ENCODE data around the gene TGIF1. TPM values are rescaled to one million over a fixed set of nuclear protein-coding genes. Genes with fewer than 3 reads are reported as not detected.
A peak's percentile ranks its signal among the peaks of the same experiment; 100 is the strongest.

TGIF1 gene
- 82.6 and 110 TPM in 2 replicates for total RNA-seq (2014; rRNA removed; shearing (Covaris generic); ENCODE audit: low replicate concordance)

GRCh38 chr18:3450012-3450798 is at the start of gene TGIF1:
Gene TGIF1, plus strand, starts transcription at chr18:3450172. Its CDS starts 318 bp downstream, at chr18:3450490.
- Histone ChIP-seq H3K27ac (ENCODE audit: low read length) (peak within 1 kb of the TSS; percentile 89), H3K9ac (ENCODE audit: low read length) (peak within 1 kb of the TSS; percentile 96), H2AFZ (ENCODE audit: low read length) (peak within 1 kb of the TSS; percentile 63; the same call in 1 of the 2 replicates), H3K9me3 (ENCODE audit: low read length) (no peaks in the 10 kb centered on the region), H3K4me2 (ENCODE audit: low read depth, low read length, poor library complexity, severe bottlenecking) (peak within 1 kb of the TSS; percentile 79), H3K27me3 (ENCODE audit: low read length) (no peaks in the 10 kb centered on the region), H3K9me2 (replicated peaks; ENCODE audit: insufficient read depth, low read length) (no peaks in the 10 kb centered on the region), H3K4me3 (ENCODE audit: low read length) (peak within 1 kb of the TSS; percentile 97), H3K79me2 (ENCODE audit: low read length) (peaks cover 51% of the 10 kb centered on the region), H3K4me1 (ENCODE audit: low read length) (peaks cover 50% of the 10 kb centered on the region), H3K36me3 (ENCODE audit: insufficient read depth, low read length) (peaks cover 4% of the 10 kb centered on the region; the same call in 1 of the 2 replicates), H4K20me1 (ENCODE audit: insufficient read depth, low read depth, low read length) (peaks cover 5% of the 10 kb centered on the region; the same call in 1 of the 2 replicates)
- peak; percentile 83 for DNase-seq

GRCh38 chr18:3400567-3401296 is 49.2 kb upstream of the TGIF1 start:
- Histone ChIP-seq H2AFZ (ENCODE audit: low read length) (peak overlapping the region; percentile 0; the same call in 1 of the 2 replicates), H3K4me1 (ENCODE audit: low read length) (peaks cover 35% of the 10 kb centered on the region), H3K4me3 (ENCODE audit: low read length) (no peak overlapping the region; the same call in 1 of the 2 replicates), H3K9me3 (ENCODE audit: low read length) (no peaks in the 10 kb centered on the region), H4K20me1 (ENCODE audit: insufficient read depth, low read depth, low read length) (no peaks in the 10 kb centered on the region), H3K27me3 (ENCODE audit: low read length) (no peaks in the 10 kb centered on the region), H3K36me3 (ENCODE audit: insufficient read depth, low read length) (no peaks in the 10 kb centered on the region), H3K9me2 (replicated peaks; ENCODE audit: insufficient read depth, low read length) (no peaks in the 10 kb centered on the region), H3K4me2 (ENCODE audit: low read depth, low read length, poor library complexity, severe bottlenecking) (peak overlapping the region; percentile 64), H3K27ac (ENCODE audit: low read length) (no peak overlapping the region), H3K9ac (ENCODE audit: low read length) (no peak overlapping the region), H3K79me2 (ENCODE audit: low read length) (no peaks in the 10 kb centered on the region)
- DNase-seq, result peak; percentile 54

- Histone ChIP-seq H3K27ac (ENCODE audit: low read length) (peak overlapping the region; percentile 81), H3K4me1 (ENCODE audit: low read length) (peaks cover 35% of the 10 kb centered on the region), H3K4me3 (ENCODE audit: low read length) (peak overlapping the region; percentile 36), H3K27me3 (ENCODE audit: low read length) (no peaks in the 10 kb centered on the region), H3K4me2 (ENCODE audit: low read depth, low read length, poor library complexity, severe bottlenecking) (peak overlapping the region; percentile 64), H3K36me3 (ENCODE audit: insufficient read depth, low read length) (no peaks in the 10 kb centered on the region), H4K20me1 (ENCODE audit: insufficient read depth, low read depth, low read length) (no peaks in the 10 kb centered on the region), H3K9me3 (ENCODE audit: low read length) (no peaks in the 10 kb centered on the region), H3K79me2 (ENCODE audit: low read length) (no peaks in the 10 kb centered on the region), H2AFZ (ENCODE audit: low read length) (peak overlapping the region; percentile 17; the same call in 1 of the 2 replicates), H3K9ac (ENCODE audit: low read length) (peak overlapping the region; percentile 25), H3K9me2 (replicated peaks; ENCODE audit: insufficient read depth, low read length) (no peaks in the 10 kb centered on the region)
- peak; percentile 78 for DNase-seq
Measured at GRCh38 chr18:3401669-3402620, 48.0 kb upstream of the TGIF1 start.

- Histone ChIP-seq H3K9me2 (replicated peaks; ENCODE audit: insufficient read depth, low read length) (no peaks in the 10 kb centered on the region), H3K79me2 (ENCODE audit: low read length) (no peaks in the 10 kb centered on the region), H3K4me1 (ENCODE audit: low read length) (peaks cover 35% of the 10 kb centered on the region), H3K4me2 (ENCODE audit: low read depth, low read length, poor library complexity, severe bottlenecking) (peak overlapping the region; percentile 64), H3K27ac (ENCODE audit: low read length) (peak overlapping the region; percentile 81; the same call in 1 of the 2 replicates), H2AFZ (ENCODE audit: low read length) (peak overlapping the region; percentile 69), H4K20me1 (ENCODE audit: insufficient read depth, low read depth, low read length) (no peaks in the 10 kb centered on the region), H3K9me3 (ENCODE audit: low read length) (no peaks in the 10 kb centered on the region), H3K27me3 (ENCODE audit: low read length) (no peaks in the 10 kb centered on the region), H3K4me3 (ENCODE audit: low read length) (no peak overlapping the region), H3K9ac (ENCODE audit: low read length) (no peak overlapping the region), H3K36me3 (ENCODE audit: insufficient read depth, low read length) (no peaks in the 10 kb centered on the region)
- peak; percentile 58 for DNase-seq
Measured at GRCh38 chr18:3402982-3403451, 47.0 kb upstream of the TGIF1 start.

- DNase-seq, result no peak
- Histone ChIP-seq H3K79me2 (ENCODE audit: low read length) (no peaks in the 10 kb centered on the region), H3K4me2 (ENCODE audit: low read depth, low read length, poor library complexity, severe bottlenecking) (no peak overlapping the region), H3K27me3 (ENCODE audit: low read length) (no peaks in the 10 kb centered on the region), H3K9me3 (ENCODE audit: low read length) (no peaks in the 10 kb centered on the region), H3K9me2 (replicated peaks; ENCODE audit: insufficient read depth, low read length) (no peaks in the 10 kb centered on the region), H2AFZ (ENCODE audit: low read length) (no peak overlapping the region), H3K36me3 (ENCODE audit: insufficient read depth, low read length) (no peaks in the 10 kb centered on the region), H4K20me1 (ENCODE audit: insufficient read depth, low read depth, low read length) (no peaks in the 10 kb centered on the region), H3K27ac (ENCODE audit: low read length) (no peak overlapping the region), H3K9ac (ENCODE audit: low read length) (no peak overlapping the region), H3K4me3 (ENCODE audit: low read length) (no peak overlapping the region), H3K4me1 (ENCODE audit: low read length) (peaks cover 29% of the 10 kb centered on the region)
Measured at GRCh38 chr18:3405713-3406112, 44.3 kb upstream of the TGIF1 start.

- Histone ChIP-seq H3K4me1 (ENCODE audit: low read length) (peaks cover 5% of the 10 kb centered on the region), H3K79me2 (ENCODE audit: low read length) (no peaks in the 10 kb centered on the region), H3K27ac (ENCODE audit: low read length) (no peak overlapping the region), H3K36me3 (ENCODE audit: insufficient read depth, low read length) (no peaks in the 10 kb centered on the region), H3K4me2 (ENCODE audit: low read depth, low read length, poor library complexity, severe bottlenecking) (no peak overlapping the region), H2AFZ (ENCODE audit: low read length) (no peak overlapping the region), H3K9me2 (replicated peaks; ENCODE audit: insufficient read depth, low read length) (no peaks in the 10 kb centered on the region), H4K20me1 (ENCODE audit: insufficient read depth, low read depth, low read length) (no peaks in the 10 kb centered on the region), H3K27me3 (ENCODE audit: low read length) (no peaks in the 10 kb centered on the region), H3K9me3 (ENCODE audit: low read length) (no peaks in the 10 kb centered on the region), H3K9ac (ENCODE audit: low read length) (no peak overlapping the region), H3K4me3 (ENCODE audit: low read length) (no peak overlapping the region)
- no peak for DNase-seq
Measured at GRCh38 chr18:3408107-3408506, 41.9 kb upstream of the TGIF1 start.

GRCh38 chr18:3409811-3410210 is 40.2 kb upstream of the TGIF1 start:
- DNase-seq, result no peak
- H3K27me3 ChIP-seq (ENCODE audit: low read length), result no peaks in the 10 kb centered on the region
- H3K4me1 ChIP-seq (ENCODE audit: low read length), result no peaks in the 10 kb centered on the region
- H3K9me2 ChIP-seq (replicated peaks; ENCODE audit: insufficient read depth, low read length), result no peaks in the 10 kb centered on the region
- H3K27ac ChIP-seq (ENCODE audit: low read length), result no peak overlapping the region
- H3K4me2 ChIP-seq (ENCODE audit: low read depth, low read length, poor library complexity, severe bottlenecking), result no peak overlapping the region
- no peaks in the 10 kb centered on the region for H3K9me3 ChIP-seq (ENCODE audit: low read length)
- H3K36me3 ChIP-seq (ENCODE audit: insufficient read depth, low read length), result no peaks in the 10 kb centered on the region
- H2AFZ ChIP-seq (ENCODE audit: low read length), result no peak overlapping the region
- no peaks in the 10 kb centered on the region for H3K79me2 ChIP-seq (ENCODE audit: low read length)
- H4K20me1 ChIP-seq (ENCODE audit: insufficient read depth, low read depth, low read length), result no peaks in the 10 kb centered on the region
- H3K4me3 ChIP-seq (ENCODE audit: low read length), result no peak overlapping the region
- no peak overlapping the region for H3K9ac ChIP-seq (ENCODE audit: low read length)

Measured in Karpas-422 (cell line).